Mesodermal cell (in vitro differentiated cells): ENCODE data around the gene TNFRSF13B.
"Not testable (repeated sequence)": the region's sequence is repeated elsewhere in the genome, so short reads cannot be mapped to it uniquely, and the experiment has no call there.

Experiments used
- H3K27ac ChIP-seq: 2 replicates; pipeline ENCODE4 v1.7.0; 2013; ENCODE audit warnings: mild to moderate bottlenecking, low read depth, low read length, moderate library complexity; ENCODE audit not compliant: severe bottlenecking
- H3K36me3 ChIP-seq: 2 replicates; pipeline ENCODE4 v1.7.1; 2013; ENCODE audit warnings: mild to moderate bottlenecking, low read length, moderate library complexity; ENCODE audit not compliant: control insufficient read depth, insufficient read depth
- H3K4me1 ChIP-seq: one replicate; pipeline ENCODE4 v1.7.1; 2013; ENCODE audit warnings: mild to moderate bottlenecking, low read length; ENCODE audit not compliant: insufficient read depth, control insufficient read depth, poor library complexity, severe bottlenecking
- H3K4me3 ChIP-seq: 2 replicates; pipeline ENCODE4 v1.7.0; 2013; ENCODE audit warnings: low read length, control low read depth, mild to moderate bottlenecking; ENCODE audit not compliant: insufficient read depth, poor library complexity, severe bottlenecking; ENCODE audit errors: extremely low read depth
- H3K9me3 ChIP-seq: 2 replicates; pipeline ENCODE4 v1.7.1; 2013; ENCODE audit warnings: mild to moderate bottlenecking, low read length, moderate library complexity; ENCODE audit not compliant: control insufficient read depth
- whole genome bisulfite sequencing, 2 experiments: methylation state at CpG; one replicate each; pipeline ENCODE4 v1.1.5; 2013; ENCODE audit warnings: missing lambda C conversion rate in 2 of 2; ENCODE audit not compliant: insufficient coverage in 2 of 2; 5-methylcytosine and 5-hydroxymethylcytosine counted together

Gene TNFRSF13B

DNA sequence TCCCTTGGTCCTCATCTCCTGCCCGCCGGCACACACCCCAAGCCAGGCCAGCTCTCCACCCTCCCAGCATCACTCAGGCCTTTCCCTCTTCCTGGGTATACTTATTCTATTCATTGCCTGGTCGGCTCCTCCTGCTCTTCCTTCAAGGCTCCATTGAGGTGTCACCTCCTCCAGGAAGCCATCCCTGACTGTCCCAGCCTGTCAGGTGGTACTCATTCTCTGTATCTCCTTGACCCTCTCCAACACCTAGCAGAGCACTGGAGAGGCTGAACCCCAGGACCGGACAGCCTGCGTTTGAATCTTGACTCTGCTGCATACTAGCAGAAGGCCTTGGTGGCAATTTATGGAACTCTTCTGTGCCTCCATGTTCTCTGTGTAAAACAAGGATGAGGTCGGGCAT, 428 bp upstream of the TNFRSF13B start:
- H3K4me3 ChIP-seq = no peak overlapping the region
- no peaks in the 10 kb centered on the region for H3K36me3 ChIP-seq
- WGBS, 2 experiments = 92 to 96% methylated on average over 6 of the region's 6 CpGs
- H3K9me3 ChIP-seq = peaks cover 7% of the 10 kb centered on the region
- H3K4me1 ChIP-seq = peaks cover 4% of the 10 kb centered on the region
- no peak overlapping the region for H3K27ac ChIP-seq

DNA sequence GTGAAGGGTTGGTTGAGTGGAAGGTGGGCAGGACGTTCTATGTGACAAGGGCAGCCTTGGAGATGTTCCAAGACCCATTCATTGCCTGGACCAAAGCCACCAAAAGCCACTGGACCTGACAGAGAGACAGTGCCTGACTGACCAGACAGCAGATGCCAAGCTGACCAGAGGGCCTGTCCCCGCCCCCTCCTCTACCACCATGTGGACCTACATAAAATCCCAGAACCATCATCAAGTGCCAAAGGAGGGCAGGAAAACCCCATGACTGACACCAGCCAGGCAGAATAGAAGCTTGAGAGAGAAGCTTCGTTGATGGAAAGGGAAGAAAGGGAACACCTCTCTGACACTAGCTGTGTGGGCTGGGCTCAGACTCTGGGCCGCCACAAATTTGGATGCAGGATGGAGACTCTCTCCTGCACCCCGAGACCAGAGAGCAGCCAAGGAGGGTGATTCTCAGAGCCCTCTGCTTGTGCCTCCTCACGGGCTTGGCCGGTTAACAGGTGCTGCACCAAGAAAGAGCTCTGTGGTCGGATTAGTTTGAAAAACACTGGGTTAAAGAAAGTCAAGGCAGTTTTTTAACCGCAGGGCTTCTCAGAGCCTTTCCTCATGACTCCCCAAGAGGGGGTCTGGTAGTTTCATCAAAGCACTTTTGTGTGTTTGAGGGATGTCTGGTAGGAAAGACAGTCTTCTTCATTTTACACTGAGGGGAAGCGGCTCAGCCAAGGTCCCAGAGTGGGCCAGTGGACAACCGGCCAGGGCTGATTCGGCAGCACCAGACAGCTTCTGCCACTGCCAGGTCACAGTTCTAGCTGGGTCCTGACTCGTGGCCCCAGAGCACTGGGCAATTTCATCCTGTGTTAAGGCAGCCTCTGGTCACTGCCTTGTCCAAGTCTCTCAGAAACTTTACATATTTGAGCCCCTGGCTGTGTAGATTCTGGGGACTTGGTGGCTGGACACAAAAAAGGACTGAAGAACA, 1.7 kb downstream of the TNFRSF13B start:
- Histone ChIP-seq H3K27ac (no peak overlapping the region), H3K4me3 (no peak overlapping the region)
- WGBS, 2 experiments = 91 to 92% methylated on average over 10 to 12 of the region's 13 CpGs

DNA sequence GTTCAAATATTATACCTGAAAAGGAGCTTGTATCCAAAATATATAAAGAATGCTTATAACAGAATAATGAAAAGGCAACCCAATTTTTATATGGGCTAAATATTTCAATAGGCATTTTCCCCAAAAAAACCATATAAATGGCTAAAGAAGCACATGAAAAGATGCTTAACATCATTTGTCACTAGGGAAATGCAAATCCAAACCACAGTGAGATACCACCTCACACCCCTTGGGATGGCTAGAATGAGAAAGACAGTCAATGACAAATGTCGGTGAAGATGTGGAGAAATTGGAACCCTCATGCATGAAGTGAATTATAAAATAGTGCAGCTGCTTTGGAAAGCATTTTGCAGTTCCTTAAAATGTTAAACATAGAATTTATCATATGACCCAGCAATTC, 3.1 kb downstream of the TNFRSF13B start:
- Histone ChIP-seq H3K9me3 (no peaks in the 10 kb centered on the region), H3K4me3 (no peak overlapping the region), H3K27ac (no peak overlapping the region), H3K36me3 (no peaks in the 10 kb centered on the region), H3K4me1 (no peaks in the 10 kb centered on the region)
- whole genome bisulfite sequencing, 2 experiments = no CpG with 5 or more reads among the region's 1 CpG

More for the DNA sequence above, 1.7 kb downstream of the TNFRSF13B start:
- H3K36me3 ChIP-seq = no peaks in the 10 kb centered on the region
- no peaks in the 10 kb centered on the region for H3K9me3 ChIP-seq
- H3K4me1 ChIP-seq = no peaks in the 10 kb centered on the region

DNA sequence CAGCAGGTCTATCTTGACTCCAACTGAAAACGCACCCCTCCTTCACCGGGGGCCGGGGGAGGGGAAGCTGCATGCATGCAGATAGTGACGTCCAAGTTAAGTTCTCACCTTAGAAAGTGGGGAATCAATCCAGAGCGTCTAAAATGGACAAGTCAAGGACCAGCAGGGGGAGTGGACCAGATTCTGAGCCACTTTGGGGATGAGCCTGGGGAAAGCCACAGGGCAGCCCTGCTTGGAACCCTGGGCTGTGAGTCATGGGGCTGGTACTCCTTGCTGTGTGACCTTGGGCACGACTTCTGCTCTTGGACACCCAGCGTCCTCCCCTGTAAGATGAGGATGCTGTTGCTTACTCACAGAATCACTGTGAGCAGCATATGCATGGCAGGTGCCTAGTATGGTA, 9.1 kb downstream of the TNFRSF13B start:
- Histone ChIP-seq H3K4me1 (no peaks in the 10 kb centered on the region), H3K4me3 (no peak overlapping the region), H3K27ac (no peak overlapping the region), H3K9me3 (peaks cover 6% of the 10 kb centered on the region), H3K36me3 (no peaks in the 10 kb centered on the region)
- WGBS, 2 experiments = 74 to 77% methylated on average over 3 to 7 of the region's 7 CpGs

DNA sequence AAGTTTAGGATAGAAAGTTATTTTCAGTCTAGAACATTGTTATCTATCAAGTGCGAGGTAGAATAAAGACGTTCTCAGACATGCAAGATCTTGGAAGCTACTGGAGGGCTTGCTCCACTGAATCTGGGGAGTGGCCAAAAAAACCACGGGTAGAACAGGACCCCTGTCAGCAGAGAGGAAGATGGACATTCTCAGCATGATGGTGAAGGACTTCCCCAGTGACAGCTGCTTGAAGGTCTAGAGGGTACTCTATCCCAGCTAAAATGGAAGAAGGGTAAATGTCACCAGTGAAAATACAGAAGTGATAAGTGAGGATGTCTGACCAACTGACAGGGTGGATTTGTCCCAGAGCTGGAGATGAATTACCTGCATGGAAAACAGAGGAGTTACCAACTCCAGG, 10.1 kb downstream of the TNFRSF13B start:
- no peak overlapping the region for H3K4me3 ChIP-seq
- H3K27ac ChIP-seq = no peak overlapping the region
- H3K36me3 ChIP-seq = no peaks in the 10 kb centered on the region
- H3K9me3 ChIP-seq = peaks cover 8% of the 10 kb centered on the region
- whole genome bisulfite sequencing, 2 experiments = 78 to 79% methylated on average over 3 of the region's 3 CpGs
- no peaks in the 10 kb centered on the region for H3K4me1 ChIP-seq

DNA sequence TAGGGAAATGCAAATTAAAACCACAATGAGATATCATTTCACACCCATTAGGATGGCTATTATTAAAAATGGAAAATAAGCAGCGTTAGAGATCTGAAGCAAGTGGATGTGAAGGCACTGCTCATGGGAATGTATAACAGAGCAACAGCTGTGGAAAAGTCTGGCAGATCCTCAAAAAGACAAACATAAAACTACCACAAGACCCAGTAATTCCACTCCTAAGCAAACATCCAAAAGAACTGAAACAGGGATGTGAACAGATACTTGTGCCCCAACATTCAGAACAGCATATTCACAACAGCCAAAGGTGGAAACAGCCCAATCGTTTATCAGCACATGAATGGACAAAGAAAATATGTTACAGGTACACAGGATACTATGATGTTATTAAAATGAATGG, 10.9 kb downstream of the TNFRSF13B start:
- not testable (repeated sequence) for H3K4me1 ChIP-seq, H3K27ac ChIP-seq, H3K36me3 ChIP-seq, H3K4me3 ChIP-seq
- WGBS, 2 experiments = no CpG with 5 or more reads among the region's 2 CpGs
- H3K9me3 ChIP-seq = peaks cover 15% of the 10 kb centered on the region

DNA sequence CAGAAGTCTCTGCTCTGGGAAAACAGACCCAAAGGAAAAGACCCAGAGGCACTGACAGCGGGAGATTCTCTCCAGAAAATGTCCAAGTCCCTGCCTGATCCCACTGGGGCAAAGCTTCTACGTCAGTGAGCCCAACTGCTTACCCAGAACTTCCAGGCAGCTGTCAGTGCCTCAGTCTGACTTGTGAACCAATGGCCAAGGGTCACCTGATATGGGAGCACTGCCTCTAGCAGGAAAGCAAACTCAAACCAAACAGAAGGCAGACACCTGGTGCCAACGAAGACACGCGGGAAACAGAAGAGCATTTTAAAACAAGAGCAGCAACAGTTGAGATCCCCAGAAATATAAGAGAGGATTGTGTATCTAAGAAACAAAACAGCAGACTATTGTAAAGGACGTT, 16.9 kb downstream of the TNFRSF13B start:
- not testable (repeated sequence) for H3K27ac ChIP-seq, H3K4me3 ChIP-seq, H3K4me1 ChIP-seq, H3K36me3 ChIP-seq
- WGBS, 2 experiments = 85 to 90% methylated on average over 5 of the region's 6 CpGs
- peaks cover 14% of the 10 kb centered on the region for H3K9me3 ChIP-seq

DNA sequence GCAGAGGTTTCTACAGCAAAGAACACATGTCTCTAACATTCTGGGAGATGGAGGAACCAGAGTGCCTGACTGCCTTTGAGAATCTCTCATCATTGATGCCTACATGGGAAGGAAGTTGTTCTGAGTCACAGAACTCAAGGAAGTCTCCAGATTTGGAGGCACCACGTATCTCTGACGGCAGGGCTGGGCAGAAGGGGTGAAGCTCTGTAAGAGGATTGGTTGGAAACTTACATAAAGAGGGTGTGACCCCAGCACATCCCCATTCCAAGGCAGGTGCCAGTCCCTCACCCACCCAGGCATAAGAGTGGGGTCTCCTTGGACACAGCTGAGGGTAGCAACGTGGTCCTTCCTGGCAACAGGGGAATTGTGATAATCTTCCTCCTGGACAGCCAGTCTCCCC, 17.4 kb downstream of the TNFRSF13B start:
- no peaks in the 10 kb centered on the region for H3K4me1 ChIP-seq
- peaks cover 14% of the 10 kb centered on the region for H3K9me3 ChIP-seq
- 88 to 92% methylated on average over 1 to 3 of the region's 3 CpGs for WGBS, 2 experiments

DNA sequence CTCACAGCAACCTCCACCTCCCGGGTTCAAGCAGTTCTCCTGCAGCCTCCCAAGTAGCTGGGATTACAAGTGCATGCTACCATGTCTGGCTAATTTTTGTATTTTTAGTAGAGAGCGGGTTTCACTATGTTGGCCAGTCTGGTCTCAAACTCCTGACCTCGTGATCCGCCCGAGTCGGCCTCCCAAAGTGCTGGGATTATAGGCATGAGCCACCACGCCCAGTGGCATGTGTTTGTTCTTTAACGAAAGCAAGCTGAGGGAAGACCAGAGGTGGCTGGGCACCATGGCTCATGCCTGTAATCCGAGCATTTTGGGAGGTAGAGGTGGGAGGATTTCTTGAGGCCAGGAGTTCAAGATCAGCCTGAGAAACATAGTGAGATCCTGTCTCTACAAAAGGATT, 18.1 kb downstream of the TNFRSF13B start:
- 94 to 97% methylated on average over 8 to 9 of the region's 9 CpGs for WGBS, 2 experiments

More for the DNA sequence above, 17.4 kb downstream of the TNFRSF13B start:
- Histone ChIP-seq H3K36me3 (no peaks in the 10 kb centered on the region), H3K27ac (no peak overlapping the region), H3K4me3 (no peak overlapping the region)

DNA sequence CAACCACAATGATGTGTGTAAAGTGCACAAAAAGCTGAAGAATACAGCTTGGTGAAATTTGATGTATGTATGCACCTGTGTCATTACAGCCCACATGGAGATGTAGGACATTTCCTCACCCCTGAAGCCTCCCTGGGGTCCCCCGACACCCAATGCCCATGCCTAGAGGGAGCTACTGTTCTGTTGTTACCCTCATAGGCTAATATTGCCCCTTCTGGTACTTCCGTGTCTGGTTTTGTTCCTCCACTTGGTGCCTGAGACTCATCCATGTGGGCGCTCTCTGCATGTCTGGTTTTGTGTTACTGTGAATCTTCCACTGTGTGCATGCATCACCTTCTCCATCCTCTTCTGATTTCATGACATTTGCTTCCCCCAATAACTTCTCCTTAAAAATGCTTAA, 18.6 kb downstream of the TNFRSF13B start:
- Histone ChIP-seq H3K4me3 (no peak overlapping the region), H3K36me3 (no peaks in the 10 kb centered on the region), H3K4me1 (no peaks in the 10 kb centered on the region), H3K27ac (no peak overlapping the region), H3K9me3 (peaks cover 19% of the 10 kb centered on the region)
- 63% methylated on average over 2 of the region's 3 CpGs; no CpG with 5 or more reads in 1 of the 2 experiments for WGBS, 2 experiments

More for the DNA sequence above, 18.1 kb downstream of the TNFRSF13B start:
- H3K4me1 ChIP-seq = no peaks in the 10 kb centered on the region
- H3K27ac ChIP-seq = no peak overlapping the region
- H3K36me3 ChIP-seq = no peaks in the 10 kb centered on the region
- no peak overlapping the region for H3K4me3 ChIP-seq
- H3K9me3 ChIP-seq = peaks cover 14% of the 10 kb centered on the region

DNA sequence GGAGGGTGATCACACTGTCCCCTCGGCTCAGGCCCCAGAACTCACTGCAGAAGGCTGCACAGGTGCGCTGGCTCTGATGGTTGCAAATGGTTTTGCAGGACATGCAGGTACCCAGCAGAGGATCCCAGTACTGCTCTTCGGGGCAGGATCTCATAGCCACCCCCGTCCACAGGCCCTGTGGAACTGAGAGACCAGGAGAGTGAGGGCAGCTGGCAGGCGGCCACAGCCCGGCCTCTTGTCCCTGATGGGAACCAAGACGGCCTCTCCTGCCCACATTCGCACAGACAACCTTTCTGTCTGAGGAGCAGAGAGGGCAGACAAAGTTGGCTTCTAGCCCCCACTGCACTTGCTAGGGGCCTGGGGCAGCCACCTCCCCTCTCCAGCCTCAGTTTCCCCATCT, 19.5 kb downstream of the TNFRSF13B start:
- no peak overlapping the region for H3K4me3 ChIP-seq
- H3K36me3 ChIP-seq = no peaks in the 10 kb centered on the region
- H3K27ac ChIP-seq = no peak overlapping the region
- 75 to 83% methylated on average over 6 to 8 of the region's 8 CpGs for WGBS, 2 experiments
- no peaks in the 10 kb centered on the region for H3K4me1 ChIP-seq
- peaks cover 20% of the 10 kb centered on the region for H3K9me3 ChIP-seq
